ENCODE data around the gene HPCAL1. TPM values are rescaled to one million over a fixed set of nuclear protein-coding genes. Genes with fewer than 3 reads are reported as not detected.

Gene HPCAL1
- total RNA-seq, 3 donors from 2014 or later: 42.0 to 98.1 (median 47.7) TPM

- Histone ChIP-seq H3K9me3 (no peaks in the 10 kb centered on the region), H3K4me3 (no peak overlapping the region), H3K4me1 (ENCODE audit: low read depth) (no peaks in the 10 kb centered on the region), H3K36me3 (ENCODE audit: low read depth) (no peaks in the 10 kb centered on the region)
- intact Hi-C loops (cut with DNase I, micrococcal nuclease): no loop called here
- DNase-seq (peak in 1 of 3 donors; percentile 6), ATAC-seq (no peak)
- TF ChIP-seq CTCF (IDR thresholded peaks at IDR 0.05): no peak
These were observed 51.2 kb downstream of the HPCAL1 start for GRCh38 chr2:10353931-10354330.

GRCh38 chr2:10354399-10354798, 51.7 kb downstream of the HPCAL1 start:
- intact Hi-C loops (cut with DNase I, micrococcal nuclease): no loop called here
- Histone ChIP-seq H3K4me1 (ENCODE audit: low read depth) (no peaks in the 10 kb centered on the region), H3K9me3 (no peaks in the 10 kb centered on the region), H3K36me3 (ENCODE audit: low read depth) (no peaks in the 10 kb centered on the region), H3K4me3 (no peak overlapping the region)
- ATAC-seq: no peak
- no peak for TF ChIP-seq CTCF (IDR thresholded peaks at IDR 0.05)
- peak in 1 of 3 donors; percentile 7 for DNase-seq

GRCh38 chr2:10355471-10356438, 53.1 kb downstream of the HPCAL1 start:
- peak; percentile 9 for ATAC-seq
- H3K4me3 ChIP-seq: no peak overlapping the region
- H3K36me3 ChIP-seq (ENCODE audit: low read depth): no peaks in the 10 kb centered on the region
- DNase-seq: no peak
- intact Hi-C loops (cut with DNase I, micrococcal nuclease): no loop called here
- H3K4me1 ChIP-seq (ENCODE audit: low read depth): no peaks in the 10 kb centered on the region
- no peaks in the 10 kb centered on the region for H3K9me3 ChIP-seq
- no peak for TF ChIP-seq CTCF (IDR thresholded peaks at IDR 0.05)

- intact Hi-C loops (cut with DNase I, micrococcal nuclease): no loop called here
- Histone ChIP-seq H3K4me3 (no peak overlapping the region), H3K9me3 (no peaks in the 10 kb centered on the region), H3K4me1 (ENCODE audit: low read depth) (no peaks in the 10 kb centered on the region), H3K36me3 (ENCODE audit: low read depth) (no peaks in the 10 kb centered on the region)
- ATAC-seq (no peak), DNase-seq (no peak)
- TF ChIP-seq CTCF (IDR thresholded peaks at IDR 0.05): no peak
These were observed 53.7 kb downstream of the HPCAL1 start for GRCh38 chr2:10356439-10356811.

- intact Hi-C loops (cut with DNase I, micrococcal nuclease): no loop called here
- no peak for ATAC-seq
- Histone ChIP-seq H3K4me3 (no peak overlapping the region), H3K4me1 (ENCODE audit: low read depth) (no peaks in the 10 kb centered on the region), H3K36me3 (ENCODE audit: low read depth) (no peaks in the 10 kb centered on the region), H3K9me3 (no peaks in the 10 kb centered on the region)
- no peak for DNase-seq
- TF ChIP-seq CTCF (IDR thresholded peaks at IDR 0.05): no peak
These were observed 54.8 kb downstream of the HPCAL1 start for GRCh38 chr2:10357193-10358169.
